Neural progenitor cell (in vitro differentiated cells): ENCODE measurements around the gene RTN4. TPM values are rescaled to one million over a fixed set of nuclear protein-coding genes. Genes with fewer than 3 reads are reported as not detected.
"Not testable (repeated sequence)": the region's sequence is repeated elsewhere in the genome, so short reads cannot be mapped to it uniquely, and the experiment has no call there.

Experiments used
- DNase-seq: peaks from one replicate; pipeline ENCODE4 v3.0.0-alpha.2; 2016; ENCODE audit warnings: low spot score
- H2AFZ ChIP-seq: fragments of 200-600 bp; sonication (generic); replicated peaks from 2 replicates; pipeline ENCODE4 v1.6.1; 2016; ENCODE audit warnings: antibody characterized with exemption
- H3F3A ChIP-seq: fragments of 200-600 bp; sonication (generic); 2 replicates; pipeline ENCODE4 v1.6.1; 2016; ENCODE audit warnings: antibody characterized with exemption, low read depth
- H3K27ac ChIP-seq: fragments of 200-600 bp; sonication (generic); 2 replicates; pipeline ENCODE4 v1.5.1; 2016; ENCODE audit warnings: mild to moderate bottlenecking
- H3K27me3 ChIP-seq: fragments of 200-600 bp; sonication (generic); 2 replicates; pipeline ENCODE4 v1.6.1; 2016; ENCODE audit warnings: mild to moderate bottlenecking, moderate library complexity
- H3K36me3 ChIP-seq: fragments of 200-600 bp; sonication (generic); 2 replicates; pipeline ENCODE4 v1.5.1; 2016
- H3K4me1 ChIP-seq: fragments of 200-600 bp; sonication (generic); 2 replicates; pipeline ENCODE4 v1.6.1; 2016; ENCODE audit warnings: mixed run types
- H3K4me2 ChIP-seq: fragments of 200-600 bp; sonication (generic); 2 replicates; pipeline ENCODE4 v1.6.1; 2016
- H3K4me3 ChIP-seq: fragments of 200-600 bp; sonication (generic); 2 replicates; pipeline ENCODE4 v1.5.1; 2016
- H3K79me2 ChIP-seq: fragments of 200-600 bp; sonication (generic); 2 replicates; pipeline ENCODE4 v1.6.1; 2016; ENCODE audit warnings: low read depth
- H3K9ac ChIP-seq: fragments of 200-600 bp; sonication (generic); 2 replicates; pipeline ENCODE4 v1.6.1; 2016
- H3K9me3 ChIP-seq: fragments of 200-600 bp; sonication (generic); 2 replicates; pipeline ENCODE4 v1.5.1; 2016; ENCODE audit warnings: low read depth
- H4K20me1 ChIP-seq: fragments of 200-600 bp; sonication (generic); 2 replicates; pipeline ENCODE4 v1.6.1; 2016; ENCODE audit warnings: low read depth
- H3K27ac Mint-ChIP-seq: 3 replicates; pipeline ENCODE4 v1.8.0; 2021; ENCODE audit warnings: mixed read lengths
- H3K27me3 Mint-ChIP-seq: 2 replicates; pipeline ENCODE4 v1.8.0; 2022; ENCODE audit warnings: low read depth, mild to moderate bottlenecking, inconsistent platforms, moderate library complexity, mixed read lengths; ENCODE audit not compliant: insufficient read depth
- H3K36me3 Mint-ChIP-seq: 3 replicates; pipeline ENCODE4 v1.8.0; 2021; ENCODE audit warnings: mixed read lengths
- H3K4me1 Mint-ChIP-seq: 3 replicates; pipeline ENCODE4 v1.8.0; 2021; ENCODE audit warnings: mixed read lengths
- H3K4me3 Mint-ChIP-seq: 3 replicates; pipeline ENCODE4 v1.8.0; 2021; ENCODE audit warnings: mild to moderate bottlenecking, moderate library complexity, mixed read lengths
- H3K9me3 Mint-ChIP-seq: 3 replicates; pipeline ENCODE4 v1.8.0; 2020; ENCODE audit warnings: mixed read lengths
- CTCF ChIP-seq: fragments of 200-600 bp; sonication (generic); IDR thresholded peaks from 2 replicates; pipeline ENCODE4 v1.5.1; 2017; ENCODE audit warnings: antibody characterized with exemption, mild to moderate bottlenecking
- EZH2 ChIP-seq: fragments of 200-600 bp; sonication (generic); IDR thresholded peaks from 2 replicates; pipeline ENCODE4 v1.6.1; 2017; ENCODE audit warnings: antibody characterized with exemption, mild to moderate bottlenecking, moderate library complexity
- EZH2phosphoT487 ChIP-seq: fragments of 200-600 bp; sonication (generic); IDR thresholded peaks from 2 replicates; pipeline ENCODE4 v1.6.1; 2017; ENCODE audit warnings: antibody characterized with exemption
- total RNA-seq: library from RNA; depleted of rRNA; stranded (reverse); fragments of >200 nt; gene quantifications from 2 replicates; pipeline ENCODE4 v1.2.3, GENCODE V29; 2015; ENCODE audit warnings: low replicate concordance

The RTN4 gene
- total RNA-seq, 1 donor from 2014 or later = 157 TPM

GRCh38 chr2:55056024-55056521, 5.8 kb upstream of the RTN4 start:
- peaks cover 5% of the 10 kb centered on the region for H3F3A ChIP-seq
- H4K20me1 ChIP-seq = no peaks in the 10 kb centered on the region
- Mint-ChIP-seq H3K27ac (no peak overlapping the region), H3K27me3 (no peaks in the 10 kb centered on the region), H3K9me3 (no peaks in the 10 kb centered on the region), H3K36me3 (no peaks in the 10 kb centered on the region), H3K4me3 (no peak overlapping the region), H3K4me1 (peaks cover 10% of the 10 kb centered on the region)
- no peak overlapping the region for H3K27ac ChIP-seq
- no peaks in the 10 kb centered on the region for H3K9me3 ChIP-seq
- no peak overlapping the region for H2AFZ ChIP-seq
- no peak for DNase-seq
- peaks cover 9% of the 10 kb centered on the region for H3K79me2 ChIP-seq
- TF ChIP-seq EZH2phosphoT487 = no peak
- TF ChIP-seq CTCF = no peak
- no peak for TF ChIP-seq EZH2
- H3K36me3 ChIP-seq = no peaks in the 10 kb centered on the region
- no peak overlapping the region for H3K4me2 ChIP-seq
- no peaks in the 10 kb centered on the region for H3K27me3 ChIP-seq
- H3K4me1 ChIP-seq = peaks cover 12% of the 10 kb centered on the region
- H3K4me3 ChIP-seq = no peak overlapping the region
- no peak overlapping the region for H3K9ac ChIP-seq

- Mint-ChIP-seq H3K9me3 (no peaks in the 10 kb centered on the region), H3K27me3 (no peaks in the 10 kb centered on the region), H3K4me1 (peaks cover 12% of the 10 kb centered on the region), H3K4me3 (no peak overlapping the region), H3K27ac (no peak overlapping the region), H3K36me3 (no peaks in the 10 kb centered on the region)
- no peaks in the 10 kb centered on the region for H4K20me1 ChIP-seq
- peaks cover 15% of the 10 kb centered on the region for H3F3A ChIP-seq
- no peak for DNase-seq
- TF ChIP-seq CTCF = no peak
- no peak for TF ChIP-seq EZH2
- TF ChIP-seq EZH2phosphoT487 = no peak
- H3K27me3 ChIP-seq = no peaks in the 10 kb centered on the region
- no peaks in the 10 kb centered on the region for H3K9me3 ChIP-seq
- no peak overlapping the region for H3K9ac ChIP-seq
- H3K27ac ChIP-seq = no peak overlapping the region
- H3K79me2 ChIP-seq = peaks cover 17% of the 10 kb centered on the region
- H3K36me3 ChIP-seq = no peaks in the 10 kb centered on the region
- H2AFZ ChIP-seq = no peak overlapping the region
- H3K4me2 ChIP-seq = no peak overlapping the region
- H3K4me1 ChIP-seq = peaks cover 12% of the 10 kb centered on the region
- H3K4me3 ChIP-seq = no peak overlapping the region
These were observed 4.0 kb upstream of the RTN4 start for GRCh38 chr2:55054106-55054875.

GRCh38 chr2:55053225-55053624, 3.0 kb upstream of the RTN4 start:
- Histone ChIP-seq H3K4me1 (peaks cover 12% of the 10 kb centered on the region), H3K79me2 (peaks cover 27% of the 10 kb centered on the region), H3F3A (peaks cover 15% of the 10 kb centered on the region)
- not testable (repeated sequence) for H3K9ac ChIP-seq, H3K36me3 Mint-ChIP-seq, H3K27ac Mint-ChIP-seq, DNase-seq, H3K36me3 ChIP-seq, H3K27me3 Mint-ChIP-seq, H3K9me3 ChIP-seq, H3K27me3 ChIP-seq, H2AFZ ChIP-seq, H3K9me3 Mint-ChIP-seq, H3K4me3 Mint-ChIP-seq, H3K4me2 ChIP-seq, H3K27ac ChIP-seq, H4K20me1 ChIP-seq, H3K4me3 ChIP-seq
- H3K4me1 Mint-ChIP-seq = peaks cover 16% of the 10 kb centered on the region
